NCI-H446 (cell line): Measurements from ENCODE around the gene OMP.

ENCODE experiments used
- DNase-seq, 2 experiments: peaks; one replicate each; lab custom pipeline; 2025; lab: John Stamatoyannopoulos, UW

Gene OMP

DNA sequence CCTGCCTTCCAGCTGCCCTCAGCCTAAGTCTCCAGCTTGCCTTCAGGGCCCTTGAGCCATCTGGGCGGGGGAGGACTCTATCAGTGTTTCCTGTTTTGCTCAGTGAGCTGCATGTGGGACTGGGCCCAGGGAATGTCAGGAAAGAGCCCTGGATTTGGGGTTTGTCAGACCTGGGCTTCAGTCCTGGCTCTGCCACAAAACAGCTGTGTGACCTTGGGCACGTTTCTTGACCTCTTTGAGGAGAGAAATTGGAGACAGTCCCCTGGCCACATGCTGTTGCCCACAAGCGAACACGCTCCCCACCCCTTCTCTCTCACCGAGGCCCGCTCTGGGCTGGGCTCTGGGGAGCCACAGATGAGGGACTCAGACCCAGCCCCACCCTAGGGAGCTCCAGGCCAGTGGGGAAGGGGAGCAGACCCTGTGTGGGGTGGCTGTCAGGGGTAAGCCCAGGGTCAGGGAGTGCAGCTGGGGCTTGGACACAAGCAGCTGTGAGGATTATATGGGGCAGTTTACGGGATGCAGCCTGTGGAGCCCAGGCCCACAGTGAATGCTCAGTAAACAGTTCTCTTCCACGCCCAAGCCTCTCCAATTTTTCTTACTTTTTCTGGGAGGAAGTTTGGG, 37.7 kb downstream of the OMP start:
- no peak for DNase-seq

DNA sequence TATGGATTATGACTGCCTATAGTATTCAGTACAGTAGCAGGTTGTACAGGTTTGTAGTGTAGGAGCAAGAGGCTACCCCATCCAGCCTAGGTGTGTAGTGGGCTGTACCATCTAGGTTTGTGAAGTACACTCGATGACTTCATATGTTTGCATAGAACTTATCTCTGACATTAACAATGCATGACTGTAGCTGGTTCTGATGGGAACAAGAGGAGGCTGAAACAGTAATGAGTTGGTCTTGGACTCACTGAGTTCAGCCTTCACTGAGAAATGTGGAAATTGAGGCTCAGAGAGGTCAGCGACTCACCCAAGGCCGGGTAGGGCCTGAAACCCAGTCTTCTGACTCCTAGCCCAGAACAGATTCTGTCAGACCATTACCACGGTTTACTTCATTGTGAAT, 38.4 kb downstream of the OMP start:
- DNase-seq, result no peak

DNA sequence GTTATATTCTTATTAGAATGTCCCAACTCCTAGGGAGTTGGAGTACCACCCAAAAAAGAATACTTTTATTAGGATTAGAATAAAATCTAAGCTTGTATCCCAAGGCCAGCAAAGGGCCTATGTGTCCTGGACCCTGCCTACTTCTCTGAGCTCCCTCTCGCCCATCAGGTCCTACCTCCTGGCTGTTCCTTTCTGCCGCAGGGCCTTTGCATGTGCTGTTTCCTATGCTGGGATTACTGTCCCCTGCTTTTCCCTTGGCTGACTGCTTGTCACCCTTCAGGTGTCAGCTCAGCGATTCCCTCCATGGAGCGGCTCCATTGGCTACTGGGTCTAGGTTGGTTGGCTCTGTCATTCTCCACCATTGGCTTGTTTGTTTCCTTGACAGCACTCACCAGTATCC, 38.8 kb downstream of the OMP start:
- no peak for DNase-seq

DNA sequence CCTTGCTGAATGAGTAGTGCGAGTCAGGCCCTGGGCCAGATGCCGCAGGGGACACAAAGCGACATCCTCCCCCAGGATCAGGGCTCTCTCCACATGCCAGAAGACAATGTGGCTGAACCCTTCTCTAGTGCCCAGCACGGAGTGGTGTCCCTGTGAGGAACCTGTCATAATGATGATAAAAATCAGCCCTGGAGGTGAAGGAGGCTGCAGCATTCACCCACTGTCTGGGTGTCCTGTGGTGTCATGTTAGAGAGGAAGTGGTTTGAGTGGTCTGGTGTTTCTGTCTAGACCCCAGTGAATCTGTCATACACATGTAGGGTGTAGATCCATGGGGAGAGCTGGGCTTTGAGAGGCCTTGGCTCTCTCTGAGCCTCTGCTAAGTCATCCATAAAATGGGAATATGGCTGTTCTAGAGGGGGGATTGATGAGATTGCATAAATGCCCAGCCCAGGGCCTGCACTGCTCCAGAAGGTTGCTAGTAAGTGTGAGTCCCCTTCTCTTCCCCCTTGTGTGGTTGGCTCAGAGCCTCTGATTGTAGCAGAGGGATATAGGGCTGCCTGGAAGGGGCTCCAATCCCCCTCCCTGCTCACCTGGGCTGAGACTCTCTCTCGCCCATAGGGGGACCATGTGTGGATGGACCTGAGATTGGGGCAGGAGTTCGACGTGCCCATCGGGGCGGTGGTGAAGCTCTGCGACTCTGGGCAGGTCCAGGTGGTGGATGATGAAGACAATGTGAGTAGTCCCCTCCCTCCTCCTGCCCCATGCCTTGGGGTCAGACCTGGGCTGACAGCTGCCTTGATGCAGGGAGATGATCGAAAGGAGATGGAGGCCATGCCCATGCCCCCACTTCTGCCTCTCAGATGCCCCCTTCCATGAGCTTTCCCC, 39.7 kb downstream of the OMP start:
- DNase-seq, result no peak

DNA sequence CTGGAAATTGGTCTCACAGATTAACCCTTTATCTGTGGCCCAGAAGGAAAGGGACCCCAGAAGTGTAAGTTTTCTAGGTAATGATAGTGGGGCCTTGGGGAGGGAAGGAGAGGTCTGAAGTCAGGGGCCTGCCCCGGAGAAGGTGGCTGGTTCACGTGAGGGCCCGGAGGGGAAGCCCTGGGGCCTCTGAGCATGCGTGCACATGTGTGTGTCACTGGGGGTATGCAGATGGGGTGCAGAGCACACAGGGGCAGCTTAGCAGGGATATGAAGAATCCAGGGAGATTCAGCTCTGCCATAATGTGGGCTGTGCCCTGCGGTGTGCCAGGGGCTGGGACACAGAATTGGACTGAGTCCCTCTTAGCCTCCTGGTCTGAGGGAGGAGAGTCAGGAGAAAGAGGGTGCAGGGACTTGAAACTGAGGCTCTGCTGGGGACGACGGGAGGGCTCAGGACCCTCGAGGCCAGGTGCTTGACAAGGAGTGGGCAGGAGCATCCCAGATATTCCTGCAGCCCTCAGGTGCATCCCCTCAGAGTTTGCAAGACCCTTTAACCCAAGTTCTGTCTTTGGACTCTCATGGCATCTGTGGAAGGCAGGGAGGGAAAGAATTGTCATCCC, 40.9 kb downstream of the OMP start:
- no peak for DNase-seq

DNA sequence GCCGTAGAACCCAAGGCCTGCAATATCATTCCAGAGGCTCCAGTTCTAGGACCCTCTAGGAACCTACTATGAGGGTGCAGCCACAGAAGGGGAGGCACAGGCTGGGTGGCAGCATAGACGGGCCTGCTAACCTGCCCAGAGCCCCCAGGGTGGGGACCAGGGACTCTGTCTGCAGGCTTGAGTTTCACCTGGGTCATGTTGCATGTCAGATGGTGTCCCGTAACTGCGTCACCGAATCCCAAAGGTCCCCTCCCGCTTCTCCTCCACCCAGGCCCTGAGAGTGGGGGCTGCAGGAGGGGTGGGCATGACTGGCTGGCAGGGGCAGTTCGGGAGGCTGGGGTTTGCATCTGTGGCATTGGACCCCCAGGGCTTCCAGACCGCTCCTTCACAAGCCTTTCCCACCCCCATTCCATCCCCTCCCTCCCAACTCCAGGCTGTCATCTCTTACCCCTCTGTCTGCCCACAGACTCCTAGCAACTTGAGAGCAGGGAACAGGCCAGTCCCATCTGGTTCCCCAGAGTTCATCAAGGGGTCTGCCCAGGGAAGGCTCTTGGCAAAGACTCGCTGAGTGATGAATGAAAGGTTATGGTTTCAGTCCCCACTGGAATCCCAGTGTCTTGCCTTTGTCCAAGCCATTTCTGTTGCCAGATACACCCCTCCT, 41.7 kb downstream of the OMP start:
- DNase-seq, result peak in 1 of 2 experiments; percentile 58

DNA sequence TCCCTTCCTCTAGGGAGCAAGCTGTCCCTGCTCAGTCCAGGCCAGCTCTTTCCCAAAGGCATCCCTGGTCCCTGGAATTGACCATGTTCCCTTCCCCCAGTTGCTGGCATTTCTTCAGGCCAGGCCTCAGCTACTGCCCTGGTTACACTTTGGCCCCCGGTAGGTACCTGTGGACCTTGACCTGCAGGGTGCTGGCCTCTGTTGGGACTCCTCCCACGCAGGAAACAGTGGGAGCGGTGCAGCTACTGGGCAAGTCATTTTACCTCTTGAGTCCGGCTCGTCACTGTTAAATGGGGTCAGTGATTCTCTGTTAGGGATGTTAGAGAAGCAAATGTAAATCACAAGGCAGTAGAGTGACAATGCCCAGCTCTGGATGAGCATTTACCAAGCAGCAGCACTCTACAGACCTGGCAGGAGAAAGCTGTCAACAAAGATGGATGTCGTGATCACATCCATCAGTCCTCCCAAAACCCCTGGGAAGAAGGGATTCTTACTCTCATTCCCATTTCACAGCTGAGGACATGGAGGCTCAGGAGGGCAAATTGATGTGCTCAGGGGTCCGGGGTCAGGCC, 42.3 kb downstream of the OMP start:
- DNase-seq, result no peak

DNA sequence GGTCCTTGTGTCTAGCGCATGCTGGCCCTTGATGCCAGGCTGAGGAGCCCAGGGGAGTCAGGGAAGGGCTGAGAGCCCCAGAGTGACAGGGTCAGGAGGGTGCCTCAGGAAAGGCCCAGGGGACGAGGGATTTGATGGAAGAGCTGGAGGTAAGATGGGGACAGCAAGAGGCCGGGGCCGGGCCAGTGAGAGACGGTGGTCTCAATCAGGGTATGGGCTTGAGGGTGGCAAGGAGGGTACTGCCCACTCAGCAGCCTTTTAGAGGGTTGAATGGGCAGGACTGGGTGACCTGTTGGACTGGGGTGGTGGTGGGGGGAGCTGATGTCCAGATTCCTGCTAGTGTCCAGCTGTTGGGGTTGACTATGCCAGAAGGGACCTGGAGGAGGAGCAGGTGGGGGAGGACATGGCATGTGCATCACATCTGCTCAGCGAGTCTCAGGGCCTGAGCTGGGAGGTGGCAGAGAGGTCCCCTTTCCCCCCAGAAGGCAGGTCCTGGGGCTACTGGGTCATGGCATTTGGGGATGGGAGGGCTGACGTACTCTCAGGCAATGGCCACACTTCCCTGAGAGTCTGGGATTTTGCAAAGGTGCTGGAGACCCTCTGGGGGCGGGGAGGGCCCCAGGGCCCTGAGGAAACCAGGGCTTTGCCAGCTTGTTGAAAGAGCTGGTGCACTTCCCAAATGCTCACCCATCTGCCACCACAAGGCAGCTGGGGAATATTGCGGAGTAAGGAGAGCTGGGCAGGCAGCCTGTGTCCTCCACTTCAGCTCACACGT, 43.8 kb downstream of the OMP start:
- peak; percentile 47 to 84 for DNase-seq

DNA sequence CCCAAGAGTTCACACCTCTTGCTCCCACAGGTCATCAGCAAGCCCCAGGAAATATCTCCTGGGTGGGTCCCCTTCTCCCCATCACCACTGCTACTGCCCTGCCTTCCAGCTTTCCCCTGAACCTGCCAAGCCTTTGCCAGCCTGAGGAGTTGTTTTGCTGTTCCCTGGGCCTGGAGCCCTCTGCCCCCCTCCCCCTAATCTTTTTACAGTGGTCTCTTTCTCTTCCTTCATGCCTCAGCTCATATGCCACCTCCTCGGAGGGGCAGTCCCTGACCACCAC, 44.3 kb downstream of the OMP start:
- DNase-seq, result no peak

DNA sequence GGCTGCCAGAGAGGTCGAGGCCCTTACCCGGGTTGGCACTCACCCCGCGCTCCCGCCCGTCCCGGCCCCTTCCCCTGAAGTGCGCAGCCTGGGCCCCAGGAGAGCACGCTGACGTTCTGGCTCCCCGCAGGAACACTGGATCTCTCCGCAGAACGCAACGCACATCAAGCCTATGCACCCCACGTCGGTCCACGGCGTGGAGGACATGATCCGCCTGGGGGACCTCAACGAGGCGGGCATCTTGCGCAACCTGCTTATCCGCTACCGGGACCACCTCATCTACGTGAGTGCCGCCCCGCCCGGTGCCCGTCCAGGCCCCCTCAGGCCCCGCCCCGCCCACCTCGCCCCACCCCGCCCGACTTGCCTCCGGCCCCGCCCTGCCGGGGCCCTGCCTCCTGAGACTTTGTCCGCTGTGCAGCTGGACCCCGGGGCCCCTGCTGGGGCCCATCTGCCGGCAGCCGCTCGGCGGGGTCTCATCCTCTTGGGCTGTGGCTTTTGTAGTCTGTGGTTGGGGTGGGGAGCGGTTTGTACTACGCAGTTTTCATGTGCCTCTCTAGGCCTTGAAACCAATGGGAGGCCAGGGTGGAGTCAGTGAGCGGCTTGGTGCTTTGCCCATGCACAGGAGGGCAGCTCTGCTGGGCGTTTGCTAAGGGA, 45.2 kb downstream of the OMP start:
- DNase-seq, result peak in 1 of 2 experiments; percentile 22

DNA sequence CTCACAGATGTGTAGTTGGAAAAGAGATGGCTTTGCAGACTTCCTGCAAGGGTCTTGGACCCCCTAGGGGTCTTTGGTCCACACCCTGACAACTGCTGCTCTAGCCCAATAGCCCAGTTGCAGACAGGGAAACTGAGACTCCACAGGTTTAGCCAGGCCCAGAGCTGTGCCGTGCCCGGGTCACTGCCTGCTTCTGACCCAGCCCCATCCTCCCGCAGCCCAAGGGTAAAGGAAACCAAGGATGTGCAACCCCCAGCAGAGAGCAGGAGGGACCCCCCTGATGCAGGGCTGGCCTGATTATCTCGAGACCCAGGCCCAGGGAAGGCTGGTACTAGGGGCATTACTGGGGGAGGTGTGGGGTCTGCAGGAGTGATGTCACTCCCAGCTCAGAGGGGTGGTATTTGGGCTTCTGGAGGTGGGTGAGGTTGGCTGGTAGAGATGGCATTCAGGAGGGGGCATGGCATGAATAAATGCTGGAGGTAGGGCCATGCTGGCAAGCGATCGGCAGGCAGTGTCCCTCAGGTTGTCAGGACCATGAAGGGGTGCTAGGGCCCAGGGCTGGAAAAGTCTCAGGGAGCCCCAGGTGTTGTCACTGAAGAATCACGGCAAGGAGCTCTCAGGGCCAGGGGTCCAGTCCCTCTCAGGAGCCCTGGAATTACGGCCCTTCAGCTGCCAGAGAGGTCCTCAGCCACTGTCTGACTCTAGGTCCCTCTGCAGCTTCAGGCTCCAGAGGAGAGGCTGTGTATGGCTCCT, 46.5 kb downstream of the OMP start:
- DNase-seq, result no peak

DNA sequence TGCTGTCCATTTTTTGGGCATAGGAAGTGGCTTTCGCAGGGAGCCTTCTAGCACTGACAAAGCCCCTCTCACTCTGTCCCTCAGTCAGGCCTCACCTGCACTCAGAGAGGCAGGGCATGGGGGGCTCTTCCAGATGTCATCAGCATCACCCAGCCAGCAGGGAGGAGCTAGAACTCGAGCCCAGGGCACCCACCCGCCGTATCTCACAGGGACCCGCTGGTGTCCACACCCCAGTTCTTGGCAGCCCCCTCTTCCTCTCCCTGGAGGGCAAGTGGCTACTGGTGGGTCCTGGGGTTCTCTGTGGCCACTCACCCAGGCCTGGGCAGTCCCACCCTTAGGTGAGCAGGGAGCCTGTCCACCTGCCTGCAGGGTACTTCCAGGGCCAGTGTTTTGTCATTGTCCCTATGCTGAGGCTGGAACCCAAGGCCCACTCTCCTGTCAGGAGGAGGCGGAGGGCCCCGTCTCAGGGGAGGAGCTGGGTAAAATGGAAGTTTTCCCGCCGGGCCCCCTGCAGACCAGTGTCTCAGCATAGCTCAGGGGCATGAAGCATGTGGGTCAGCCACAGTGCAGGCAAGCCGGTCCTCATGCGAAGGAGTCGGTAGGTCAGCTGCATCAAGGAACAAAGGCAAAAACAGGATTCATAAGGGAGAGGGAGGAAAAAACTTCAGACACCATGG, 47.2 kb downstream of the OMP start:
- no peak for DNase-seq

DNA sequence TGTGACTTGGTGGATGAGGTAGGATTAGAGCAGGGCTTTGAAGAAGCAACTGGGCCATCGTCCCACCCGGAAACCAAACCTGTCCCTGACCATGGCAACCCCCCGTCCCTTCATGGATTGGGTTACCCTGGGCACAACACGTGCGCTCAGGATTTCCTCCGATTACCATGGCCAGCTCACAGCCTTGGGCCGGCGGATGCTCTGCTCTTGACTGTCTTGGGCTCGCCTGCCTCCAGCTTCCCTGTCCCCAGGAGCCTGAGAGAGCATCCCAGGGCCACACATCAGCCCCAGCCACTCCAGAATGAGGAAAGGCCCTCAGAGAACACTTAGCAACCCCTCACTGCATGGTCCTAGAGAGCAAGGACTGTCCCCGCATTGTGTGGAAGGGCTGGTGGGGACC, 48.2 kb downstream of the OMP start:
- no peak for DNase-seq

DNA sequence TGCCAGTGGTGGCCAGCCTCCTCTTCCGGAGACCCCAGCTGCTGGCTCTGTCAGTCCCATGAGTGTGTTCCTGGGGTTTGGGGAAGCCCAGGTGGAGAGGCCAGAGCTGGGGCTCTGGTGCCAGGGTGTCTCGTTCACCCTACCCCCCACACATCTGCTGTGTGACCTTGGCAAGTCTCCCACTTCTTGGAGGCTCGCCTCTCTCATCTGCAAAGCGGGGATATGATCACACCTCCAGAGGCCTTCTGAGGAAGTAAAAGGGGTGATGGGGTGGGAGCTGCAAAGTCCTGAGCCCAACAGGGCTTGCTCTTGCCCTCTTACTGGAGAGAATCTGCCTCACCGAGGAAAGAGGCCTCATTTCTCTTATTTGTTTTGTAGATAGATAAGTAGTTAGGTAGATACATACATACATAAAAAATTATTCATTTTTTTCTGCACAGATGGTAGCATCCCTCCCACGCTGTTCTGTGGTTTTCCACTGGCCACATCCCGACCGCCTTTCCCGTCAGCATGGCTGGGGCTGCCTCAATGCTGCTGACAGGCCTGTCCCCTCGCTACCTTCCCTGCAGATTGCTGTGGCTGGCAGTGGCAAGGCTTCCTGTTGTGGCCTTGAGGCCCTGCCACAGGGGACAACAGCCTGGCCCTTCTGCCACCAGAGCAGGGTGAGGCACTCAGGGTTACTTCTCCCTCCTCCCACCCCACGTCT, 49.3 kb downstream of the OMP start:
- DNase-seq, result peak in 1 of 2 experiments; percentile 47

DNA sequence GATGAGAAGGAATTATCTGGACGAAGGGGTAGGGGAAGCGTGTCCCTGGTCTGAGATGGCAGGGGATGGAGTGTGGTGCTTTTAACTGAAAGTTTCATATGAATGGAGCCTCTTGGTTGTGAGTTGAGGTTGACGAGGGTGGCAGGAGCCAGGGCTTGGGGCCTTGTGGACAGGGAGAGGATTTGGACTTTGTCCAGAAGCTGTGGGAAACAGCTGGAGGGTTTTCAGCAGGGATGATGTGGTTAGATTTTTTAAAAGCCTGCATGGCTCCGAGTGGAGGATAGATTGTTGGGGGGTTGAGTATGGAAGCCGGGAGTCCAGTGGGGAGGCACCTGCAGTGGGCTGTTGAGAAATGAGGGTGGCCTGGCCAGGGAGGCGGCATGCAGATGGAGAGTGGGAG, 50.2 kb downstream of the OMP start:
- DNase-seq, result peak in 1 of 2 experiments; percentile 35
